ENCODE results near the gene BOK.
"Not testable (repeated sequence)": the region's sequence is repeated elsewhere in the genome, so short reads cannot be mapped to it uniquely, and the experiment has no call there.

BOK gene

GRCh38 chr2:241559323-241560161 lies 997 bp downstream of the BOK start:
- Mint-ChIP-seq H3K27me3 (peaks cover 63% of the 10 kb centered on the region), H3K9me3 (peaks cover 16% of the 10 kb centered on the region), H3K27ac (no peak overlapping the region), H3K36me3 (ENCODE audit: low read depth) (no peaks in the 10 kb centered on the region), H3K4me1 (ENCODE audit: low read depth) (no peaks in the 10 kb centered on the region), H3K4me3 (peak overlapping the region; percentile 37)
- intact Hi-C loops (cut with micrococcal nuclease), result no loop called here

GRCh38 chr2:241560162-241560882 lies 1.8 kb downstream of the BOK start:
- Mint-ChIP-seq H3K4me3 (no peak overlapping the region), H3K9me3 (peaks cover 16% of the 10 kb centered on the region), H3K27me3 (peaks cover 60% of the 10 kb centered on the region), H3K4me1 (ENCODE audit: low read depth) (no peaks in the 10 kb centered on the region), H3K27ac (no peak overlapping the region), H3K36me3 (ENCODE audit: low read depth) (no peaks in the 10 kb centered on the region)
- intact Hi-C loops (cut with micrococcal nuclease), result no loop called here

- Mint-ChIP-seq H3K9me3 (peaks cover 16% of the 10 kb centered on the region), H3K27me3 (peaks cover 53% of the 10 kb centered on the region), H3K4me3 (no peak overlapping the region), H3K4me1 (ENCODE audit: low read depth) (no peaks in the 10 kb centered on the region), H3K27ac (no peak overlapping the region), H3K36me3 (ENCODE audit: low read depth) (no peaks in the 10 kb centered on the region)
- intact Hi-C loops (cut with micrococcal nuclease), result no loop called here
Measured at GRCh38 chr2:241560883-241561474, 2.4 kb downstream of the BOK start.

GRCh38 chr2:241561832-241562231 lies 3.3 kb downstream of the BOK start:
- Mint-ChIP-seq H3K9me3 (peaks cover 12% of the 10 kb centered on the region), H3K36me3 (ENCODE audit: low read depth) (no peaks in the 10 kb centered on the region), H3K27me3 (peaks cover 44% of the 10 kb centered on the region), H3K4me3 (no peak overlapping the region), H3K4me1 (ENCODE audit: low read depth) (no peaks in the 10 kb centered on the region), H3K27ac (no peak overlapping the region)
- intact Hi-C loops (cut with micrococcal nuclease), result no loop called here

GRCh38 chr2:241562269-241562891 lies 3.8 kb downstream of the BOK start:
- intact Hi-C loops (cut with micrococcal nuclease), result no loop called here
- H3K4me3 Mint-ChIP-seq, result no peak overlapping the region
- no peaks in the 10 kb centered on the region for H3K4me1 Mint-ChIP-seq (ENCODE audit: low read depth)

GRCh38 chr2:241563031-241563507 lies 4.5 kb downstream of the BOK start:
- no peak overlapping the region for H3K27ac Mint-ChIP-seq

More at GRCh38 chr2:241562269-241562891, 3.8 kb downstream of the BOK start:
- Mint-ChIP-seq H3K9me3 (peaks cover 7% of the 10 kb centered on the region), H3K27ac (no peak overlapping the region), H3K27me3 (peaks cover 39% of the 10 kb centered on the region), H3K36me3 (ENCODE audit: low read depth) (no peaks in the 10 kb centered on the region)

GRCh38 chr2:241563571-241563980 lies 5.0 kb downstream of the BOK start:
- peaks cover 27% of the 10 kb centered on the region for H3K27me3 Mint-ChIP-seq
- H3K36me3 Mint-ChIP-seq (ENCODE audit: low read depth), result no peaks in the 10 kb centered on the region
- H3K4me1 Mint-ChIP-seq (ENCODE audit: low read depth), result no peaks in the 10 kb centered on the region
- no peaks in the 10 kb centered on the region for H3K9me3 Mint-ChIP-seq
- H3K27ac Mint-ChIP-seq, result no peak overlapping the region
- intact Hi-C loops (cut with micrococcal nuclease), result no loop called here
- H3K4me3 Mint-ChIP-seq, result no peak overlapping the region

More at GRCh38 chr2:241563031-241563507, 4.5 kb downstream of the BOK start:
- H3K9me3 Mint-ChIP-seq, result no peaks in the 10 kb centered on the region
- no peaks in the 10 kb centered on the region for H3K4me1 Mint-ChIP-seq (ENCODE audit: low read depth)
- intact Hi-C loops (cut with micrococcal nuclease), result no loop called here
- no peak overlapping the region for H3K4me3 Mint-ChIP-seq
- peaks cover 32% of the 10 kb centered on the region for H3K27me3 Mint-ChIP-seq
- no peaks in the 10 kb centered on the region for H3K36me3 Mint-ChIP-seq (ENCODE audit: low read depth)

GRCh38 chr2:241563981-241564595 lies 5.5 kb downstream of the BOK start:
- Mint-ChIP-seq H3K27me3 (peaks cover 26% of the 10 kb centered on the region), H3K4me1 (ENCODE audit: low read depth) (no peaks in the 10 kb centered on the region), H3K9me3 (no peaks in the 10 kb centered on the region), H3K27ac (no peak overlapping the region), H3K4me3 (no peak overlapping the region), H3K36me3 (ENCODE audit: low read depth) (no peaks in the 10 kb centered on the region)
- intact Hi-C loops (cut with micrococcal nuclease), result no loop called here

GRCh38 chr2:241564596-241565410 lies 6.3 kb downstream of the BOK start:
- Mint-ChIP-seq H3K9me3 (no peaks in the 10 kb centered on the region), H3K36me3 (ENCODE audit: low read depth) (no peaks in the 10 kb centered on the region), H3K27ac (no peak overlapping the region), H3K4me3 (no peak overlapping the region), H3K4me1 (ENCODE audit: low read depth) (no peaks in the 10 kb centered on the region), H3K27me3 (peaks cover 20% of the 10 kb centered on the region)
- intact Hi-C loops (cut with micrococcal nuclease), result no loop called here

- Mint-ChIP-seq H3K36me3 (ENCODE audit: low read depth) (no peaks in the 10 kb centered on the region), H3K27me3 (peaks cover 14% of the 10 kb centered on the region), H3K4me1 (ENCODE audit: low read depth) (no peaks in the 10 kb centered on the region), H3K9me3 (no peaks in the 10 kb centered on the region), H3K27ac (no peak overlapping the region), H3K4me3 (no peak overlapping the region)
- intact Hi-C loops (cut with micrococcal nuclease), result no loop called here
Measured at GRCh38 chr2:241565411-241565810, 6.9 kb downstream of the BOK start.

- H3K4me3 Mint-ChIP-seq; H3K4me1 Mint-ChIP-seq (ENCODE audit: low read depth); intact Hi-C loops (cut with micrococcal nuclease); H3K27me3 Mint-ChIP-seq; H3K27ac Mint-ChIP-seq; H3K9me3 Mint-ChIP-seq; H3K36me3 Mint-ChIP-seq (ENCODE audit: low read depth): not testable (repeated sequence)
Measured at GRCh38 chr2:241566021-241566420, 7.5 kb downstream of the BOK start.

GRCh38 chr2:241566468-241566867 lies 7.9 kb downstream of the BOK start:
- Mint-ChIP-seq H3K36me3 (ENCODE audit: low read depth) (no peaks in the 10 kb centered on the region), H3K9me3 (no peaks in the 10 kb centered on the region), H3K4me1 (ENCODE audit: low read depth) (no peaks in the 10 kb centered on the region), H3K4me3 (no peak overlapping the region), H3K27me3 (peaks cover 6% of the 10 kb centered on the region), H3K27ac (no peak overlapping the region)
- intact Hi-C loops (cut with micrococcal nuclease), result no loop called here

GRCh38 chr2:241567266-241567665 lies 8.7 kb downstream of the BOK start:
- H3K4me1 Mint-ChIP-seq (ENCODE audit: low read depth); H3K36me3 Mint-ChIP-seq (ENCODE audit: low read depth); H3K27me3 Mint-ChIP-seq; H3K4me3 Mint-ChIP-seq; intact Hi-C loops (cut with micrococcal nuclease); H3K27ac Mint-ChIP-seq; H3K9me3 Mint-ChIP-seq: not testable (repeated sequence)

All from dendritic cell treated with granulocyte-macrophage colony-stimulating factor and Interleukin-4, amounts not matched to agents 40 ng/mL and 50 ng/mL, for 4 days (primary cell).